ENCODE measurements around the gene USP53.
"Not testable (repeated sequence)": the region's sequence is repeated elsewhere in the genome, so short reads cannot be mapped to it uniquely, and the experiment has no call there.

The USP53 gene

GRCh38 chr4:119212234-119212963 is at the start of gene USP53:
Gene USP53 (plus strand): TSS chr4:119212713. CDS start chr4:119239760, 27,047 bp downstream.
- DNase-seq, result peak; percentile 47 to 98 (median 88)

- DNase-seq, result no peak
Measured at GRCh38 chr4:119165767-119166166, 46.7 kb upstream of the USP53 start.

GRCh38 chr4:119170195-119170594 is 42.3 kb upstream of the USP53 start:
- no peak for DNase-seq

GRCh38 chr4:119172223-119172622 is 40.3 kb upstream of the USP53 start:
- no peak for DNase-seq

GRCh38 chr4:119173729-119174361 is 38.7 kb upstream of the USP53 start:
- DNase-seq, result not testable (repeated sequence)

GRCh38 chr4:119179011-119179410 is 33.5 kb upstream of the USP53 start:
- no peak for DNase-seq

- no peak for DNase-seq
Measured at GRCh38 chr4:119184128-119184527, 28.4 kb upstream of the USP53 start.

- no peak for DNase-seq
Measured at GRCh38 chr4:119189638-119190037, 22.9 kb upstream of the USP53 start.

GRCh38 chr4:119190354-119190753 is 22.2 kb upstream of the USP53 start:
- no peak for DNase-seq

GRCh38 chr4:119191505-119191904 is 21.0 kb upstream of the USP53 start:
- DNase-seq, result no peak

- no peak for DNase-seq
Measured at GRCh38 chr4:119197772-119198212, 14.7 kb upstream of the USP53 start.

GRCh38 chr4:119204916-119205315 is 7.6 kb upstream of the USP53 start:
- DNase-seq, result no peak

GRCh38 chr4:119205690-119206089 is 6.8 kb upstream of the USP53 start:
- no peak for DNase-seq

- no peak for DNase-seq
Measured at GRCh38 chr4:119206178-119206577, 6.3 kb upstream of the USP53 start.

- DNase-seq, result no peak
Measured at GRCh38 chr4:119207051-119207450, 5.5 kb upstream of the USP53 start.

GRCh38 chr4:119209077-119209476 is 3.4 kb upstream of the USP53 start:
- no peak for DNase-seq

GRCh38 chr4:119209586-119209985 is 2.9 kb upstream of the USP53 start:
- DNase-seq, result no peak

- no peak for DNase-seq
Measured at GRCh38 chr4:119210775-119211174, 1.7 kb upstream of the USP53 start.

GRCh38 chr4:119211867-119212233 is 663 bp upstream of the USP53 start:
- DNase-seq, result peak in 1 of 56 donors; percentile 42

GRCh38 chr4:119212964-119213606 is 572 bp downstream of the USP53 start:
- DNase-seq, result peak in 54 of 56 donors; percentile 7 to 85 (median 64)

GRCh38 chr4:119218093-119218492 is 5.6 kb downstream of the USP53 start:
- DNase-seq, result no peak

GRCh38 chr4:119221412-119221811 is 8.9 kb downstream of the USP53 start:
- DNase-seq, result no peak

GRCh38 chr4:119227690-119228089 is 15.2 kb downstream of the USP53 start:
- DNase-seq, result no peak
